PC-3 (cell line): ENCODE results near the gene CLEC16A. TPM values are rescaled to one million over a fixed set of nuclear protein-coding genes. Genes with fewer than 3 reads are reported as not detected.

ENCODE experiments used
- ATAC-seq: fragments of 200-7000 bp; cut with Tn5 transposase; 2 replicates; pipeline ENCODE4 v1.9.1; 2020; ENCODE audit warnings: mild to moderate bottlenecking, moderate library complexity
- BruUV-seq: library from RNA; stranded (reverse); fragments of 400-500 nt; replicated peaks from 2 replicates; lab custom pipeline; 2021; lab: Mats Ljungman, UMichigan
- CTCF ChIA-PET: fragments of 300-600 bp; sonication (Branson Sonifier 250); formaldehyde crosslinking; loops from one replicate; lab custom pipeline; 2022; ENCODE audit warnings: antibody characterized with exemption; lab: Charles Lee
- POLR2A ChIA-PET: fragments of 300-600 bp; sonication (Branson Sonifier 250); formaldehyde crosslinking; loops from one replicate; lab custom pipeline; 2022; ENCODE audit warnings: antibody characterized with exemption; ENCODE audit not compliant: unreplicated experiment; lab: Charles Lee
- DNase-seq: peaks from one replicate; pipeline ENCODE4 v3.0.0-alpha.2; 2015
- H2AFZ ChIP-seq: fragments of 300-600 bp; sonication (generic); 2 replicates; pipeline ENCODE4 v1.6.0; 2016; ENCODE audit warnings: antibody characterized with exemption, low read length
- H3F3A ChIP-seq: fragments of 300-600 bp; sonication (generic); one replicate; pipeline ENCODE4 v1.6.0; 2017; ENCODE audit warnings: antibody characterized with exemption, low read length, control low read depth, mild to moderate bottlenecking; ENCODE audit not compliant: unreplicated experiment
- H3K27ac ChIP-seq: fragments of 300-600 bp; sonication (generic); 2 replicates; pipeline ENCODE4 v1.5.1; 2016; ENCODE audit warnings: mild to moderate bottlenecking, low read length
- H3K27me3 ChIP-seq: fragments of 300-600 bp; sonication (generic); 2 replicates; pipeline ENCODE4 v1.6.1; 2016; ENCODE audit warnings: low read length, mixed read lengths
- H3K36me3 ChIP-seq: fragments of 300-600 bp; sonication (generic); 2 replicates; pipeline ENCODE4 v1.6.1; 2016; ENCODE audit warnings: low read depth, mixed run types, low read length, mixed read lengths
- H3K4me1 ChIP-seq: fragments of 300-600 bp; sonication (generic); 2 replicates; pipeline ENCODE4 v1.5.1; 2016; ENCODE audit warnings: low read length; ENCODE audit not compliant: insufficient read depth
- H3K4me2 ChIP-seq: fragments of 300-600 bp; sonication (generic); 2 replicates; pipeline ENCODE4 v1.6.0; 2016; ENCODE audit warnings: low read length
- H3K4me3 ChIP-seq: fragments of 300-600 bp; sonication (generic); 2 replicates; pipeline ENCODE4 v1.5.1; 2016; ENCODE audit warnings: mild to moderate bottlenecking, low read length, mixed read lengths
- H3K79me2 ChIP-seq: fragments of 300-600 bp; sonication (generic); 2 replicates; pipeline ENCODE4 v1.6.1; 2017; ENCODE audit warnings: low read length, mixed read lengths
- H3K9ac ChIP-seq: fragments of 300-600 bp; sonication (generic); 2 replicates; pipeline ENCODE4 v1.6.0; 2016; ENCODE audit warnings: mild to moderate bottlenecking, low read length
- H3K9me2 ChIP-seq: fragments of 300-600 bp; sonication (generic); replicated peaks from 2 replicates; pipeline ENCODE4 v1.6.1; 2016; ENCODE audit warnings: mixed run types, low read length, mixed read lengths
- H3K9me3 ChIP-seq: fragments of 300-600 bp; sonication (generic); 2 replicates; pipeline ENCODE4 v1.6.1; 2016; ENCODE audit warnings: low read length, mixed read lengths
- H4K20me1 ChIP-seq: fragments of 300-600 bp; sonication (generic); 2 replicates; pipeline ENCODE4 v1.6.1; 2016; ENCODE audit warnings: low read length, mixed read lengths
- CTCF ChIP-seq: fragments of 300-600 bp; sonication (generic); conservative IDR thresholded peaks from 2 replicates; pipeline ENCODE4 v1.5.1; 2017; ENCODE audit warnings: antibody characterized with exemption, low read depth, mild to moderate bottlenecking, low read length
- EZH2 ChIP-seq: fragments of 300-600 bp; sonication (generic); IDR thresholded peaks from one replicate; pipeline ENCODE4 v1.6.1; 2017; ENCODE audit warnings: antibody characterized with exemption, mild to moderate bottlenecking, low read length; ENCODE audit not compliant: unreplicated experiment
- EZH2phosphoT487 ChIP-seq: fragments of 300-600 bp; sonication (generic); IDR thresholded peaks from 2 replicates; pipeline ENCODE4 v1.6.1; 2018; ENCODE audit warnings: mild to moderate bottlenecking, antibody characterized with exemption, low read length, borderline replicate concordance
- intact Hi-C: fragments of 100-400 bp; cut with micrococcal nuclease; formaldehyde crosslinking; loops from 2 replicates; pipeline ENCODE4 v1.9.0; 2023
- total RNA-seq: library from RNA; depleted of rRNA; stranded (reverse); fragments of >200 nt; gene quantifications from 2 replicates; pipeline ENCODE4 v1.2.3, GENCODE V29; 2014

Gene CLEC16A
- total RNA-seq, 1 experiment from 2014 or later = 9.5 TPM

- Histone ChIP-seq H3K9me2 (no peaks in the 10 kb centered on the region), H3K36me3 (no peaks in the 10 kb centered on the region), H3K4me2 (peak overlapping the region; percentile 27), H3K27ac (peak overlapping the region; percentile 23), H3K4me1 (peaks cover 12% of the 10 kb centered on the region), H3K9me3 (no peaks in the 10 kb centered on the region), H3K79me2 (no peaks in the 10 kb centered on the region), H3K9ac (no peak overlapping the region), H3K27me3 (no peaks in the 10 kb centered on the region), H2AFZ (no peak overlapping the region), H4K20me1 (no peaks in the 10 kb centered on the region), H3K4me3 (no peak overlapping the region), H3F3A (no peaks in the 10 kb centered on the region)
- DNase-seq (peak; percentile 34), ATAC-seq (peak; percentile 67)
- ChIA-PET CTCF (interaction anchor here (0.6 kb wide), 1 partner anchor 238 kb away, joined by 3 read pairs; no protein-coding TSS in a partner anchor), POLR2A (no interaction called here)
- BruUV-seq = no TSS peak
- TF ChIP-seq EZH2 (no peak), EZH2phosphoT487 (no peak), CTCF (no peak)
- intact Hi-C loops = no loop called here
Measured at GRCh38 chr16:11016524-11016988, 72.2 kb downstream of the CLEC16A start.

GRCh38 chr16:11016993-11017392 is 72.6 kb downstream of the CLEC16A start:
- Histone ChIP-seq H4K20me1 (no peaks in the 10 kb centered on the region), H3K27ac (peak overlapping the region; percentile 23), H3K4me3 (no peak overlapping the region), H3K4me2 (peak overlapping the region; percentile 27; the same call in 1 of the 2 replicates), H3K9me3 (no peaks in the 10 kb centered on the region), H3K79me2 (no peaks in the 10 kb centered on the region), H3K9me2 (no peaks in the 10 kb centered on the region), H3K36me3 (no peaks in the 10 kb centered on the region), H3K9ac (no peak overlapping the region), H2AFZ (no peak overlapping the region), H3K27me3 (no peaks in the 10 kb centered on the region), H3F3A (no peaks in the 10 kb centered on the region), H3K4me1 (peaks cover 12% of the 10 kb centered on the region)
- peak; percentile 78 for ATAC-seq
- peak; percentile 67 for DNase-seq
- CTCF ChIA-PET = no interaction called here
- POLR2A ChIA-PET = no interaction called here
- TF ChIP-seq CTCF (no peak), EZH2phosphoT487 (no peak), EZH2 (no peak)
- no TSS peak for BruUV-seq
- intact Hi-C loops = no loop called here

GRCh38 chr16:11017499-11017898 is 73.1 kb downstream of the CLEC16A start:
- H3K36me3 ChIP-seq = no peaks in the 10 kb centered on the region
- H3K9me3 ChIP-seq = no peaks in the 10 kb centered on the region
- no peak overlapping the region for H3K4me2 ChIP-seq
- ChIA-PET POLR2A (no interaction called here), CTCF (no interaction called here)
- no peaks in the 10 kb centered on the region for H4K20me1 ChIP-seq
- BruUV-seq = no TSS peak
- H3K9me2 ChIP-seq = no peaks in the 10 kb centered on the region
- TF ChIP-seq CTCF (no peak), EZH2 (no peak), EZH2phosphoT487 (no peak)
- no peaks in the 10 kb centered on the region for H3F3A ChIP-seq
- H3K27me3 ChIP-seq = no peaks in the 10 kb centered on the region
- no peaks in the 10 kb centered on the region for H3K79me2 ChIP-seq
- H3K9ac ChIP-seq = no peak overlapping the region
- DNase-seq (no peak), ATAC-seq (no peak)
- H3K27ac ChIP-seq = no peak overlapping the region
- H2AFZ ChIP-seq = no peak overlapping the region
- no peak overlapping the region for H3K4me3 ChIP-seq
- intact Hi-C loops = no loop called here
- peaks cover 12% of the 10 kb centered on the region for H3K4me1 ChIP-seq
